OCI-M2 (cell line): ENCODE results near the gene FILIP1.

ENCODE experiments used
- DNase-seq: peaks from one replicate; lab custom pipeline; 2025; ENCODE audit not compliant: unreplicated experiment; lab: John Stamatoyannopoulos, UW

Gene FILIP1

GRCh38 chr6:75272145-75272840, 221.3 kb downstream of the FILIP1 start:
- DNase-seq: no peak

GRCh38 chr6:75268988-75269354, 224.6 kb downstream of the FILIP1 start:
- no peak for DNase-seq

GRCh38 chr6:75268121-75268987, 225.2 kb downstream of the FILIP1 start:
- no peak for DNase-seq

- no peak for DNase-seq
Measured at GRCh38 chr6:75267461-75267860, 226.1 kb downstream of the FILIP1 start.

GRCh38 chr6:75266716-75267291, 226.8 kb downstream of the FILIP1 start:
- no peak for DNase-seq

GRCh38 chr6:75263401-75263750, 230.2 kb downstream of the FILIP1 start:
- DNase-seq: no peak

- DNase-seq: no peak
Measured at GRCh38 chr6:75262716-75263400, 230.7 kb downstream of the FILIP1 start.

- no peak for DNase-seq
Measured at GRCh38 chr6:75261299-75261698, 232.3 kb downstream of the FILIP1 start.

- no peak for DNase-seq
Measured at GRCh38 chr6:75257343-75258087, 236.1 kb downstream of the FILIP1 start.

- no peak for DNase-seq
Measured at GRCh38 chr6:75250552-75250951, 243.0 kb downstream of the FILIP1 start.

GRCh38 chr6:75249837-75250236, 243.8 kb downstream of the FILIP1 start:
- DNase-seq: no peak

- no peak for DNase-seq
Measured at GRCh38 chr6:75246386-75246785, 247.2 kb downstream of the FILIP1 start.

- no peak for DNase-seq
Measured at GRCh38 chr6:75244063-75244584, 249.5 kb downstream of the FILIP1 start.

- DNase-seq: peak; percentile 90
Measured at GRCh38 chr6:75243333-75244062, 250.1 kb downstream of the FILIP1 start, which contains the start of gene COX7A2. COX7A2 (minus strand) TSS chr6:75243801; CDS start chr6:75243734, 67 bp downstream.
